GM21447 (cell line): Measurements from ENCODE around the gene TTLL9.

Experiments
- ATAC-seq: cut with Tn5 transposase; IDR thresholded peaks from one replicate; pipeline ENCODE4 v1.9.1; 2021; ENCODE audit not compliant: unreplicated experiment

TTLL9 gene

GRCh38 chr20:31974951-31975487 is 104.6 kb downstream of the TTLL9 start:
- no peak for ATAC-seq

GRCh38 chr20:31975874-31976273 is 105.4 kb downstream of the TTLL9 start:
- ATAC-seq: no peak

- no peak for ATAC-seq
Observed at GRCh38 chr20:31977080-31977479, 106.6 kb downstream of the TTLL9 start.

- no peak for ATAC-seq
Observed at GRCh38 chr20:31979713-31980426, 109.4 kb downstream of the TTLL9 start.

- ATAC-seq: no peak
Observed at GRCh38 chr20:31981784-31982183, 111.3 kb downstream of the TTLL9 start.

- ATAC-seq: no peak
Observed at GRCh38 chr20:31984981-31985471, 114.6 kb downstream of the TTLL9 start.

GRCh38 chr20:31987744-31988143 is 117.3 kb downstream of the TTLL9 start:
- no peak for ATAC-seq

GRCh38 chr20:31988430-31989015 is 118.1 kb downstream of the TTLL9 start:
- ATAC-seq: no peak

GRCh38 chr20:31989030-31989645 is 118.7 kb downstream of the TTLL9 start:
- ATAC-seq: no peak

- no peak for ATAC-seq
Observed at GRCh38 chr20:31990641-31991338, 120.4 kb downstream of the TTLL9 start.

GRCh38 chr20:31991339-31991705 is 120.9 kb downstream of the TTLL9 start:
- ATAC-seq: no peak

GRCh38 chr20:31992086-31992485 is 121.7 kb downstream of the TTLL9 start:
- ATAC-seq: no peak
